HG02798 (cell line): ENCODE measurements around the gene SLC6A15.

ENCODE experiments used
- ATAC-seq: cut with Tn5 transposase; IDR thresholded peaks from one replicate; pipeline ENCODE4 v1.9.1; 2021; ENCODE audit warnings: mild to moderate bottlenecking; ENCODE audit not compliant: unreplicated experiment, poor library complexity

The SLC6A15 gene

DNA sequence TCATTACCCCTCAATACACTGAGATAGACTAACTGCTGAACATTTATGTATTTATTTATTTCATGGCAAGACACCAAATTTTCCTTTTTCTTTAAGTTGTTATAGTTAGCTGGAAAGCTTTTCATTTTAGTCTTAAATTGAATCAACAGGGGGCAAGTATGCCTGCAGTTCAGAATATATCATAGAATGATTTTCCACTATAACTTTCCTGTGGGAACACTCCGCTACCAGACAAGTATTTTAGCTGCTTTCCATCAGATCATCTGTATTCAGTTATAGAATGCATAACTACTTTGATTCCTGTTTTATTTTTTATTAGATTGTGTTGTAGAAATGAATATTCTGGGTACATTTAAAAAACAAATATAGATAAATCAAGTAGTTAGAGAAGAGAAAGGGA, 102.0 kb downstream of the SLC6A15 start:
- ATAC-seq: no peak
